SK-N-SH (cell line): ENCODE data around the gene RNMT. TPM values are rescaled to one million over a fixed set of nuclear protein-coding genes. Genes with fewer than 3 reads are reported as not detected.

Source experiments
- CTCF ChIA-PET: fragments of 300-600, 350-600 bp; formaldehyde crosslinking; extraction: SDS; loops from one replicate; lab custom pipeline; 2021; lab: Yijun Ruan, JAX
- POLR2A ChIA-PET: fragments of 350-600 bp; sonication (Branson Sonifier 250); formaldehyde crosslinking; extraction: SDS; loops from one replicate; lab custom pipeline; 2020; ENCODE audit warnings: antibody characterized with exemption, inconsistent platforms; lab: Yijun Ruan, JAX
- DNase-seq: peaks from one replicate; pipeline ENCODE4 v3.0.0; 2012
- H2AFZ ChIP-seq: fragments of 200-600 bp; sonication (generic); 2 replicates; pipeline ENCODE4 v1.8.1; 2016; ENCODE audit warnings: antibody characterized with exemption, mild to moderate bottlenecking, low read depth
- H3F3A ChIP-seq: fragments of 200-600 bp; sonication (generic); replicated peaks from 2 replicates; pipeline ENCODE3; 2016; ENCODE audit warnings: antibody characterized with exemption, mild to moderate bottlenecking; ENCODE audit not compliant: insufficient read depth
- H3K27ac ChIP-seq, 2 experiments: fragments of 200-500 bp in 1 of 2; fragments of 200-600 bp in 1 of 2; sonication (Bioruptor generic) in 1 of 2; sonication (generic), shearing (Covaris generic) in 1 of 2; 2 replicates each; pipeline versions ENCODE4 v1.5.1 to v1.6.1; 2014 to 2016; ENCODE audit warnings: low read depth in 2 of 2, inconsistent platforms in 1 of 2, low read length in 1 of 2, mild to moderate bottlenecking in 1 of 2, mixed read lengths in 1 of 2
- H3K27me3 ChIP-seq: fragments of 200-600 bp; sonication (generic), shearing (Covaris generic); 2 replicates; pipeline ENCODE4 v1.6.1; 2016; ENCODE audit warnings: mixed run types; ENCODE audit not compliant: insufficient read depth
- H3K36me3 ChIP-seq, 2 experiments: fragments of 200-500 bp in 1 of 2; fragments of 200-600 bp in 1 of 2; sonication (Bioruptor generic) in 1 of 2; sonication (generic) in 1 of 2; replicated peaks in 1 of 2; 2 replicates each; pipeline versions ENCODE3 to v1.5.1; 2014 to 2016; ENCODE audit warnings: low read length in 1 of 2, mild to moderate bottlenecking in 1 of 2; ENCODE audit not compliant: insufficient read depth in 2 of 2, control insufficient read depth in 1 of 2
- H3K4me1 ChIP-seq, 2 experiments: fragments of 200-500 bp in 1 of 2; fragments of 200-600 bp in 1 of 2; sonication (Bioruptor generic) in 1 of 2; sonication (generic), shearing (Covaris generic) in 1 of 2; 2 replicates each; pipeline versions ENCODE4 v1.5.1 to v1.6.1; 2014 to 2016; ENCODE audit warnings: low read depth in 1 of 2, low read length in 1 of 2, mixed run types in 1 of 2; ENCODE audit not compliant: insufficient read depth in 2 of 2, control insufficient read depth in 1 of 2
- H3K4me2 ChIP-seq: fragments of 200-600 bp; sonication (generic), shearing (Covaris generic); 2 replicates; pipeline ENCODE4 v1.6.1; 2017; ENCODE audit warnings: mixed run types
- H3K4me3 ChIP-seq, 2 experiments: fragments of 200-500 bp in 1 of 2; fragments of 200-600 bp in 1 of 2; sonication (Bioruptor generic) in 1 of 2; sonication (generic), shearing (Covaris generic) in 1 of 2; 2 replicates each; pipeline versions ENCODE4 v1.5.1 to v1.8.1; 2014 to 2016; ENCODE audit warnings: low read depth in 2 of 2, inconsistent platforms in 1 of 2, low read length in 1 of 2, mild to moderate bottlenecking in 1 of 2, mixed read lengths in 1 of 2, moderate library complexity in 1 of 2
- H3K79me2 ChIP-seq: fragments of 200-600 bp; sonication (generic); 2 replicates; pipeline ENCODE4 v1.8.1; 2017; ENCODE audit warnings: mild to moderate bottlenecking; ENCODE audit not compliant: insufficient read depth
- H3K9ac ChIP-seq: fragments of 200-600 bp; sonication (generic); 2 replicates; pipeline ENCODE4 v1.6.1; 2017; ENCODE audit warnings: mixed run types
- H3K9me2 ChIP-seq: fragments of 200-600 bp; sonication (generic); 2 replicates; pipeline ENCODE4 v1.6.1; 2017; ENCODE audit warnings: mixed run types
- H3K9me3 ChIP-seq: fragments of 200-600 bp; sonication (generic); 2 replicates; pipeline ENCODE4 v1.6.1; 2017; ENCODE audit warnings: mixed run types, mild to moderate bottlenecking, moderate library complexity
- H4K20me1 ChIP-seq: fragments of 200-600 bp; sonication (generic); 2 replicates; pipeline ENCODE4 v1.6.1; 2017; ENCODE audit warnings: mild to moderate bottlenecking, mixed run types; ENCODE audit not compliant: insufficient read depth
- CHD2 ChIP-seq: fragments of 150-350 bp; IDR thresholded peaks from 2 replicates; pipeline ENCODE4 v1.6.1; 2018; ENCODE audit warnings: low read length; ENCODE audit not compliant: partially characterized antibody
- ELF1 ChIP-seq: IDR thresholded peaks from 2 replicates; pipeline ENCODE4 v1.4.0; 2012
- EZH2phosphoT487 ChIP-seq: fragments of 200-600 bp; sonication (generic); IDR thresholded peaks from 2 replicates; pipeline ENCODE4 v1.6.1; 2017; ENCODE audit warnings: low read depth, mixed run types, mild to moderate bottlenecking, antibody characterized with exemption, moderate library complexity, borderline replicate concordance
- FOSL2 ChIP-seq: IDR thresholded peaks from 2 replicates; pipeline ENCODE4 v1.4.0; 2012; ENCODE audit warnings: low read depth, mild to moderate bottlenecking, moderate library complexity, borderline replicate concordance
- FOXJ3 ChIP-seq: sonication (generic); formaldehyde crosslinking; IDR thresholded peaks from 2 replicates; pipeline ENCODE4 v1.5.1; 2020; ENCODE audit warnings: mild to moderate bottlenecking, missing genetic modification reagents
- FOXM1 ChIP-seq: IDR thresholded peaks from 2 replicates; pipeline ENCODE4 v1.4.0; 2012; ENCODE audit warnings: low read depth, mild to moderate bottlenecking
- GABPA ChIP-seq: IDR thresholded peaks from 2 replicates; pipeline ENCODE4 v1.4.0; 2012; ENCODE audit warnings: low read depth, mild to moderate bottlenecking
- JUND ChIP-seq: IDR thresholded peaks from 2 replicates; pipeline ENCODE4 v1.4.0; 2012
- RAD21 ChIP-seq: IDR thresholded peaks from 2 replicates; pipeline ENCODE4 v1.6.1; 2012; ENCODE audit warnings: mild to moderate bottlenecking, low read length
- REST ChIP-seq: IDR thresholded peaks from 2 replicates; pipeline ENCODE4 v1.6.1; 2012; ENCODE audit warnings: mild to moderate bottlenecking, low read depth, low read length, moderate library complexity
- RFX5 ChIP-seq: IDR thresholded peaks from 2 replicates; pipeline ENCODE4 v1.6.1; 2012; ENCODE audit warnings: mild to moderate bottlenecking, improper control_type of control experiment, low read length
- TEAD4 ChIP-seq: IDR thresholded peaks from 2 replicates; pipeline ENCODE4 v1.4.0; 2012; ENCODE audit warnings: mild to moderate bottlenecking, borderline replicate concordance; ENCODE audit not compliant: insufficient read depth
- polyA plus RNA-seq, 3 experiments: library from polyadenylated mRNA; depleted of rRNA; stranded (reverse); fragments of >200 nt; gene quantifications; 2 replicates each; pipeline ENCODE4 v1.2.3, GENCODE V29; 2012
- TF ChIP-seq, protein P1 (sequence below): fragments of 150-350 bp; IDR thresholded peaks from 2 replicates; pipeline ENCODE4 v1.6.1; 2017; ENCODE audit warnings: antibody characterized with exemption, low read length, low read depth, borderline replicate concordance

Gene RNMT
- polyA plus RNA-seq, 1 of the 3 experiments (the other 2 are of a cell fraction), result 12.7 TPM

GRCh38 chr18:13758622-13759021, 32.1 kb downstream of the RNMT start (continued):
- TF ChIP-seq REST (no peak), EZH2phosphoT487 (no peak), RAD21 (no peak), FOXM1 (no peak), ELF1 (no peak), RFX5 (no peak), CHD2 (no peak), TEAD4 (no peak), FOXJ3 (CRISPR knock-in tag) (no peak), GABPA (no peak)
- TF ChIP-seq, protein P1, sequence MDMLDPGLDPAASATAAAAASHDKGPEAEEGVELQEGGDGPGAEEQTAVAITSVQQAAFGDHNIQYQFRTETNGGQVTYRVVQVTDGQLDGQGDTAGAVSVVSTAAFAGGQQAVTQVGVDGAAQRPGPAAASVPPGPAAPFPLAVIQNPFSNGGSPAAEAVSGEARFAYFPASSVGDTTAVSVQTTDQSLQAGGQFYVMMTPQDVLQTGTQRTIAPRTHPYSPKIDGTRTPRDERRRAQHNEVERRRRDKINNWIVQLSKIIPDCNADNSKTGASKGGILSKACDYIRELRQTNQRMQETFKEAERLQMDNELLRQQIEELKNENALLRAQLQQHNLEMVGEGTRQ, result no peak

- Histone ChIP-seq H3K9me3 (no peaks in the 10 kb centered on the region), H3K9me2 (no peaks in the 10 kb centered on the region), H3K9ac (no peak overlapping the region), H4K20me1 (no peaks in the 10 kb centered on the region), H3K4me3 (no peak overlapping the region), H3F3A (no peaks in the 10 kb centered on the region), H3K4me1 (no peaks in the 10 kb centered on the region), H3K4me2 (no peak overlapping the region), H2AFZ (no peak overlapping the region), H3K36me3 (peaks cover 27 to 65% of the 10 kb centered on the region in 2 experiments), H3K27me3 (no peaks in the 10 kb centered on the region), H3K79me2 (no peaks in the 10 kb centered on the region), H3K27ac (no peak overlapping the region)
- no peak for TF ChIP-seq JUND
- no peak for TF ChIP-seq GABPA
- no peak for TF ChIP-seq FOSL2
- ChIA-PET CTCF (interaction anchor here (1.4 kb wide), 1 partner anchor 13 kb away, joined by 4 read pairs; no protein-coding TSS in a partner anchor), POLR2A (no interaction called here)
- DNase-seq, result no peak
Observed at GRCh38 chr18:13760047-13760446, 33.6 kb downstream of the RNMT start.
